ENCODE measurements around the gene IQGAP1.

Gene IQGAP1

DNA sequence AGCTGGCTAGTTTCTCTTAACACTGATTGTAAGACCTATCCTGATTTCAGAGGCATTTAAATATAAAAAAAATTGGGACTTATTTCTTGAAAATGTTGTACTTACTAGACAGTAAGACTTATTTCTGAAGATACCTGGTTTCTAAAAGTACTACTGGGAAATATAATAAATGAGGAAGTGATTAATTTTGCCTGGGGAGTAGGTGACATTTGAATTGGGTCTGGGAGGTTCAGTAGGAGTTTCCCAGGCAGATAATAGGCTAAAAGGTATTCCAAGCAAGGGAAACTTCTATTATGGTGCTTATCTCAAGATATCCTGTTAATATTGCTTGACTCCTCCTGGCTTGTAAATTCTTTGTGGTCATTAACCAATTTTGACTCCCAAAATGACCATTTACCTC is 6.5 kb upstream of the IQGAP1 start:
- no peaks in the 10 kb centered on the region for H3K27me3 ChIP-seq (ENCODE audit: control insufficient read depth, insufficient read depth, low read length)
- no peak overlapping the region for H3K4me2 ChIP-seq (ENCODE audit: low read length)
- no peaks in the 10 kb centered on the region for H3K79me2 ChIP-seq
- TF ChIP-seq, protein P1, sequence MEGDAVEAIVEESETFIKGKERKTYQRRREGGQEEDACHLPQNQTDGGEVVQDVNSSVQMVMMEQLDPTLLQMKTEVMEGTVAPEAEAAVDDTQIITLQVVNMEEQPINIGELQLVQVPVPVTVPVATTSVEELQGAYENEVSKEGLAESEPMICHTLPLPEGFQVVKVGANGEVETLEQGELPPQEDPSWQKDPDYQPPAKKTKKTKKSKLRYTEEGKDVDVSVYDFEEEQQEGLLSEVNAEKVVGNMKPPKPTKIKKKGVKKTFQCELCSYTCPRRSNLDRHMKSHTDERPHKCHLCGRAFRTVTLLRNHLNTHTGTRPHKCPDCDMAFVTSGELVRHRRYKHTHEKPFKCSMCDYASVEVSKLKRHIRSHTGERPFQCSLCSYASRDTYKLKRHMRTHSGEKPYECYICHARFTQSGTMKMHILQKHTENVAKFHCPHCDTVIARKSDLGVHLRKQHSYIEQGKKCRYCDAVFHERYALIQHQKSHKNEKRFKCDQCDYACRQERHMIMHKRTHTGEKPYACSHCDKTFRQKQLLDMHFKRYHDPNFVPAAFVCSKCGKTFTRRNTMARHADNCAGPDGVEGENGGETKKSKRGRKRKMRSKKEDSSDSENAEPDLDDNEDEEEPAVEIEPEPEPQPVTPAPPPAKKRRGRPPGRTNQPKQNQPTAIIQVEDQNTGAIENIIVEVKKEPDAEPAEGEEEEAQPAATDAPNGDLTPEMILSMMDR (IDR thresholded peaks at IDR 0.05), result no peak
- H3K4me3 ChIP-seq (ENCODE audit: low read depth, low read length), result no peak overlapping the region
- no peak overlapping the region for H3K9ac ChIP-seq
- no peaks in the 10 kb centered on the region for H3K36me3 ChIP-seq (ENCODE audit: control insufficient read depth, insufficient read depth, low read length)
- no peak overlapping the region for H3K27ac ChIP-seq
- no peaks in the 10 kb centered on the region for H3K4me1 ChIP-seq
- no peaks in the 10 kb centered on the region for H3K9me3 ChIP-seq (ENCODE audit: control insufficient read depth, low read length)
- no peak overlapping the region for H2AFZ ChIP-seq

DNA sequence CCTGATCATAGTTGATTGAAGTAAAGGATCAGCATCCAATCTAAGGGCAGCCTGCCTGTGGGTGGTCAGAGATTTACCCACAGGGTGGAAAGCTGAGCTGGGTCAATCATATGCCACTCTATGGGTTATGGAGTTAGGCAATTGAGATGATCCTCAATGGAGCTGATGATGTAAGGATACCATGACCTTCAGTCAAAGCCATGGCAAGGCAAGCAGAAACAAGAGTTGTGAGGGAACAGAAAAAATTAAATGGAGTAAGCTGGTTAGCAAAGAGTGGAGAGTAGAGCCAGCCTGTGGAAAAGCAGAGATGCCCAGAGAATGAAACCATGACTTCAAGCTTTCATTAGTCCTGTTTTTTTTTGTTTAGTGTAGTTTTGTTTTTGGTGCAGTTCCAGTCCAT is 5.7 kb upstream of the IQGAP1 start:
- Histone ChIP-seq H3K27ac (no peak overlapping the region), H3K9me3 (ENCODE audit: control insufficient read depth, low read length) (no peaks in the 10 kb centered on the region), H3K9ac (no peak overlapping the region), H3K79me2 (no peaks in the 10 kb centered on the region), H2AFZ (no peak overlapping the region), H3K4me2 (ENCODE audit: low read length) (no peak overlapping the region), H3K4me1 (no peaks in the 10 kb centered on the region), H3K4me3 (ENCODE audit: low read depth, low read length) (no peak overlapping the region), H3K36me3 (ENCODE audit: control insufficient read depth, insufficient read depth, low read length) (no peaks in the 10 kb centered on the region), H3K27me3 (ENCODE audit: control insufficient read depth, insufficient read depth, low read length) (no peaks in the 10 kb centered on the region)
- TF ChIP-seq, protein P1 (IDR thresholded peaks at IDR 0.05), result no peak

DNA sequence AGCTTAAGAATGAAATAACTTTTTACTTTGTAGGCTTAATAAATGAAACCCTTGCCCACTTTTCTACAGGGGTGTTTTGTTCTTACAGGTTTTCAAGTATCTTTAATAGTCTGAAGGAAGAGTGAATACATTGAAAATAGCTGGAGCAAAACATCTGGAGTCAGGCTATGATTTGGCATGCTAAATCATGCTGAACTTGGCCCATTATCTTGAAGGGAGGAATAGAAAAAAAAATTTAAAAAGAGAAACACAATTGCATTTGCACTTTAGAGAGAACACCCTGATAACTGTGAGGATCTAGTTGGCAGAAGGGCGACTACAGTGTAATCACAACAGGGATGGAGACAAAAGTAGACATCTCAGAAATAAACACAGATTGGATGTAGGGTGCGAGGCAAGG is 1.8 kb upstream of the IQGAP1 start:
- Histone ChIP-seq H3K9ac (no peak overlapping the region), H3K79me2 (peaks cover 4% of the 10 kb centered on the region), H3K27me3 (ENCODE audit: control insufficient read depth, insufficient read depth, low read length) (no peaks in the 10 kb centered on the region), H3K4me3 (ENCODE audit: low read depth, low read length) (no peak overlapping the region), H3K4me2 (ENCODE audit: low read length) (no peak overlapping the region), H2AFZ (no peak overlapping the region), H3K9me3 (ENCODE audit: control insufficient read depth, low read length) (no peaks in the 10 kb centered on the region), H3K36me3 (ENCODE audit: control insufficient read depth, insufficient read depth, low read length) (no peaks in the 10 kb centered on the region), H3K4me1 (no peaks in the 10 kb centered on the region), H3K27ac (no peak overlapping the region)
- TF ChIP-seq, protein P1 (IDR thresholded peaks at IDR 0.05), result no peak

DNA sequence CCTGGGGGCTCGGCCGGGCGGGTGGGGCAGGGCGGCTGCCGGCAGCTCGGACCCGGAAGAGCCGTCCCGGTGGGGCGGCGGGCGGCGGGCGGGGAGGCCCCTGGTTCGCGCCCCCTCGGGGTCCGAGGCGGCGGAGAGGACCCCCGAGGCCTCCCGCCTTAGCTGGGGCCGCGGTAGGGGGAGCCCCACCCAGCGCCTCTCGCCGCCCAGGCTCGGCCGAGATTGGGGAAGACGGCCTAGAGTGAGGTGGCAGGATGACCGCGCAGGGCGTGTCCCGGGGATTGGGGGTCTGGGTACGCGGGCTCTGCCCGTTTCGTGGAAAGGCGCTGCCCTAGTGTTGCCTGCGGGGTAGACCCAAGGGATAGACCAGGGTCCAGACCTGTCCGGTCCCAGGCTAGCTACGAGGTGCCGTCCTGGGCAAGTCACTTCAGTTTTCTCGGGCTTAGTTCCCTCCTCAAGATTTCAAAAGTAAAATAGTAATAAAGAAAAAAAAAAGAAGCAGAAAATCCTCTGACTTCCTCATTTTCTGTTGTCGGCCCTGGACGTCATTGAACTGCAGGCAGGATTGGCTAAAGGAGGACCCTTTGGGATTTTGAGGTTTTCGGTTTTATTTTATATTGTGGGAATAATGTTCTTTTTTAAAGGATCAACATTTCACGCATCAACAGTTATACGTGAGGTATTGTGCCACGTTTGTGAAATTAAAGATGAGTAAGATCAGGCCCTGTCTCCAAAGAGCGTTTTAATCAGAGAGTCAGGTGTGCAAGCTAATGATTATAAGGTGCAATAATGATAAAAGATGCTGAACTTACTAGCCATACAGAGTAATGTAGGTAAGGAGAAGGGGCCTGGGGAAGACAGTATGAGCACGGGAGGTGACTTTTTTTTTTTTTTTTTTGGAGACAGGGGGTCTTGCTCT is 679 bp downstream of the IQGAP1 start:
- TF ChIP-seq, protein P1 (IDR thresholded peaks at IDR 0.05), result no peak
- Histone ChIP-seq H2AFZ (peak overlapping the region; percentile 68), H3K27ac (peak overlapping the region; percentile 81), H3K4me3 (ENCODE audit: low read depth, low read length) (peak overlapping the region; percentile 69), H3K9me3 (ENCODE audit: control insufficient read depth, low read length) (no peaks in the 10 kb centered on the region), H3K9ac (peak overlapping the region; percentile 6), H3K79me2 (peaks cover 7% of the 10 kb centered on the region), H3K4me1 (no peaks in the 10 kb centered on the region), H3K36me3 (ENCODE audit: control insufficient read depth, insufficient read depth, low read length) (no peaks in the 10 kb centered on the region), H3K4me2 (ENCODE audit: low read length) (peak overlapping the region; percentile 73), H3K27me3 (ENCODE audit: control insufficient read depth, insufficient read depth, low read length) (no peaks in the 10 kb centered on the region)

DNA sequence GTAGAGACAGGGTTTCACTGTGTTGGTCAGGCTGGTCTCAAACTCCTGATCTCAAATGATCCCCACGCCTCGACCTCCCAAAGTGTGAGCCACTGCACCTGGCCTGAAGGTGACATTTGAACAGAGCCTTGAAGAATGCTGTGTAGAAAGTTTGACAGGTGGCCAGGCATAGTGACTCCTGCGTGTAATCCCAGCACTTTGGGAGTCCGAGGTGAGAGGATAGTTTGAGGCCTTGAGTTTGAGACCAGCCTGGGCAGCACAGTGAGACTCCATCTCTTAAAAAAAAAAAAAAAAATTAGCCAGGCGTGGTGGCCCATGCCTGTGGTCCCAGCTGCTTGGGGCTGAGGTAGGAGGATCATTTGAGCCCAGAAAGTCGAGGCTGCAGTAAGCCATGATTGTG is 1.5 kb downstream of the IQGAP1 start:
- peaks cover 7% of the 10 kb centered on the region for H3K79me2 ChIP-seq
- no peak overlapping the region for H3K27ac ChIP-seq

More for the DNA sequence above, 1.5 kb downstream of the IQGAP1 start:
- no peaks in the 10 kb centered on the region for H3K36me3 ChIP-seq (ENCODE audit: control insufficient read depth, insufficient read depth, low read length)
- no peaks in the 10 kb centered on the region for H3K4me1 ChIP-seq
- no peak overlapping the region for H2AFZ ChIP-seq
- peak overlapping the region; percentile 73 for H3K4me2 ChIP-seq (ENCODE audit: low read length)
- no peaks in the 10 kb centered on the region for H3K9me3 ChIP-seq (ENCODE audit: control insufficient read depth, low read length)
- H3K9ac ChIP-seq, result no peak overlapping the region
- TF ChIP-seq, protein P1 (IDR thresholded peaks at IDR 0.05), result no peak
- peak overlapping the region; percentile 69 for H3K4me3 ChIP-seq (ENCODE audit: low read depth, low read length)
- H3K27me3 ChIP-seq (ENCODE audit: control insufficient read depth, insufficient read depth, low read length), result no peaks in the 10 kb centered on the region

Measured in parathyroid adenoma (tissue), 2 donors.